ENCODE measurements around the gene ATP11A.

ATP11A gene

DNA sequence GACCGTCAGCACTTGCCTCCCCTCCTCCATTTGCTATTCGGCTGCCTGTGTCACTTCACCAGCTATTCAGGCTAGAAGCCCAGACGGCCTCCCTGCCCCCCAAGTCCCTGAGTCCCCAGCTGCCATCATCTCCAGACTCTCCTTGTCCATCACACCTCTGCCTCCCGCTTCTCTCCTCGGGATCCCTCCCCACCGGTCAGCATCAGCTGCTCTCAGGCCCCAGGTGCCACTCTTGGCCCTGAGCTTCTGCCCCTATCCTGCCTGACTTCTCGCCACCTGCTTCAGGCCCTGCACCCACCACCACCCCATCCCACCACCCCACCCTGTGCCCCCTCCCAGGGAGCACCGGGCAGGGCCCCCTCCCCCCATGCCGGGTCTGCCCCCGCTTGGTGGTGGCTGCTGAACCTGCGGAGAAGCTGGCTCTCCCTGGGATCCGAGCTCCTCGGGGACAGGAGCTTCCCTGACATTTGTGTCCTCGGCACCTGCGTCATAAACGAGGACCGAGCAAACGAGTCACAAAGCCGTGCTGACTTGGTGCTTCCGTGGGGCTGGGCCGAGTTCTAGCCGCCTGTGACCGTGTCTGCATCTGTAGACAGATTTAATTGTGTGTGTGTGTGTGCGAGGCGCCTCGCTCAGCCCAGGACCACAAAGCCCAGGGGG lies 208.9 kb downstream of the ATP11A start:
- DNase-seq: no peak

DNA sequence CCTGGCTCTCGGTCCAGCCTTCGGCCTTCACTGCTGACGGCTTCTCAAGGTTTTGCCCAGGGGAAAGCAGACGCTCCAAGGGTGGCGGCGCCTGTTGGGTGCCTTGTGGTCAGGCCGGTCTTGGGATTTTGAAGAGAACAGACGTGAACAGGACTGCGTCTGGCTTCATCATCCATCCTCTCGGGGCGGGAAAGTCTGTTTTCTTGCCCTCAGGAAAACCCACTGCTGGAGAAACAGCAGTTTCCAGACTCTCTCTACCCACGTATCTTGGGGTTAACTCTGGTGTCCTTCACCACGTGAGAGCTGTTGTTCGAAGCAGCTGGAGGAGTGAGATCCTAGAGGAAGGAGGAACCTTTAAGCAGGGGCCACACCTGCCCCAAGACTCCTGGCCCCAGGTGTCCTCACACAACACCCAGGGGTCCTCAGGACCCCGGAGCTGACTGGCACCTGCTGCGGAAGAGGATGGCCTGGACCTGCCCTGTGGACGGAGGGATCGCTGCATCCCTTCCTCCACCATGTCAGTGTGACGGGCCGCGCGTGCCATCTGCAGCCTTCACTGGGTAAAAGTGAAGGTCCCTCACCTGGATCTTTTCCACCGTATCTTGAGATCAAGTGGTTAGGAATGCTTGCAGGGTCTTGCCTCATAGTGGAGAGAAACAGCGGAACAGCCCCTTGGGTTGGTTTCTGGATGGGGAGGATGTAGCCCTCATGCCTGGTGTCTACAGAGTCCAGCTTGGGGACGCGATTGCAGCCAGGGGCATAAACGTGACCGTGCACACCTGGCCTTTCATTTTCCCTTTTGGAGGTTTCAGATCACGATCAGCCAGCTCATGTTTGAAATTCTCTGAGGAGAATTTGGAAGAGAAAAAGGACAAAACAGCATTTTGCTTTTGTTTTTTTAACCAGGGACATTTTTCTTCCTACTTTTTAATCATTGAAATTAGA lies 209.7 kb downstream of the ATP11A start:
- no peak for DNase-seq

DNA sequence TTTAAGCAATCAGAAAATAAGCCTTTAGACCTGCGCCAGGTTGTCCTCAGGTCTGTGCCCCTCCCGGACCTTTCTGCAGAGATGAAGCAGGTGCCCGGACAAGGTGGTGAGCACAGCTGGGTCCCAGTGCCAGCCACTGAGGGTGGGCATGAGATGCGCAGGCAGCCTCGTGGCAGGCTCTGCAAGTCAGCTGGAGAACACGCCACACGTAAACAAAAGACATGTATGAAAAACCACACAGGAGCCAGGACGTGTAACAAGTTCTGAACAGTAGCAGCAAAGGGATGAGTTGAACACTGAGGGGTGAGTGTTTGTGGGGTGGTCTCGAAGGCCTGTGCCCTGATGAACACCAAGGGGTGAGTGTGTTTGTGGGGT lies 210.4 kb downstream of the ATP11A start:
- no peak for DNase-seq

DNA sequence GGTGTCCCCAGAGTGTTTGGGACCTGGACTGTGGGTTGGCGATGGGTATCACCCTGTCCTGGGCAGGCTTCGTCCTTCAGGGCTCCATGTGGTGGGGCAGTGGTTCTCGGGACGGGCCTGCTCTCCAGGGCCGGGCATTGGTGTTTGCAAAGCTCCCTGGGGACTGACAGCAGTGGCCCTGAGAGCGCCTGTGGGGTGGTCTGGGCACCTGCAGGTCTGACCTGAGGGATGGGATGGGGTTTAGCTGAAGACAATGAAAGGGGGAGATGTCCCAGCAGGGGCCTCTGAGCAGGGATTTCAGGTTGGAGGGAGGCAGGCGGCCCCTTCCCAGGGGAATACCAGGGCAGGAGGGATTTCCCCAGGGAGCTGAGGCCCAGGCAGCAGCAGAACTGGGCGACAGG lies 210.9 kb downstream of the ATP11A start:
- DNase-seq: no peak

DNA sequence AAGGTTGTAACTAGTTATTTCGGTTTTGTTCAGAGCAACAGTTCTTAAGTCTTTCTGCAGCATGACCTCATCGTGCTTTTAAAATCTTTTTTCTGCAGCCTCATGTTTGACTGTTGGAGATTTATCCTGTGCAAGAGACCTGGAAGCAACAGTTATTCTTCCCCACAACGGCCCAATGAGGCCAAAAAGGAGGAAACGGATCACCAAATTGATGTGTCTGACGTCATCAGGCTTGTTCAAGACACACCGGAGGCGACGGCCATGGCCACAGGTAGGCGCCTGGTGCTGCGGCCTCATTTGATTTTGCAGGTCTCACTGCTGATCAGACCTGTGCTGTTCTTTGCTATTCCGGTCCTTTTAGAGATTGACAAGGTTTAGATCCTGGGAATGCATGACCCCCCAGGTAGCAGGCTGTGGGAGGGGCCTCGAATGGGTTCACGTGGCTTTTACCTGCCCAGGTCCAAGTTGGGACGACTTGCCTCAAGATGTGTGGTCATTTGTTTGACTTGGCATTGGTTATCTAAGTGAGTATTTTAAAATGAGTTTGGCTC lies 212.3 kb downstream of the ATP11A start:
- no peak for DNase-seq

DNA sequence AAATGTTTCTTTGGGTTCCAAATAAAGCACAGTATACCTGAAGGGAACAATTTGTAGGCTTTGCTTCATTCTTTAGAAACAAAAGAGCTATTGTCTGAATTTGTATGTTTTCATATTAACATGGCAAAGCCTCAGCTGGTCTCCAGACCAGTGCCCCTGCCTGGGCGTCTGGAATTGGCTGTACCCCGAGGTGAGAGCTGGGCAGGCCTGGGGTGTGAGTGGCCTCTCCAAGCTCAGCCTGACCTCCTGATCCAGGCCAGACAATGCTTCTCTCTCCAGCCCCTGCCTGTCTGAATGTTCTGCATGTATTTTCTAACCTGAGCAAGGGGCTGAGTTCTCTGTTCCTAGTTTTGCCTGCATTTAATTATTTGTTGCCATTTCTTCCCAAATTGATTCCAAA lies 212.8 kb downstream of the ATP11A start:
- no peak for DNase-seq

DNA sequence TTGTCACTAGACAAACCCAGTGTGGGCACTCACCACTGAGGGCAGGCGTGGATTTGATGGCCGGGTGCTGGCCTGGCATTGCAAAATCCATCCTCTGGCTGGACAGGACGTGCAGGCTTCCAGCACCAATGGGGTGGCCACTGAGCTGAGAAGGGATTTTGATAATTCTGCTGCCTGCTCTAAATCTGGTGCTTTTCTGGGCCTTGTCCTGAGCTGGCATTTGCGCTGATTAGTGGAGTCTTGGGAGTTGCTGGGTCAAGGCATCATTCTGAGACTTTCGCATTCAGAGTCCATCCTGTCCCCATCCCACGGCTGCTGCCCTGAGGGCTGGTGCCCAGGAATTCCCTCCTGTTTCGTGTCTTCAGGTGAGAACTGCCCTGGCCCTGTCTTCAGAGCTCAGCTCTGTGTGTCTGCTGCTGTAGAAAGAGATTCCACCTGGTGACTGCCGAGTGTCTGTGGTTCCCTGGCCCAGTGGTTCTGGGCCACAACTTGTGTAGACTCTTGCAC lies 213.3 kb downstream of the ATP11A start:
- DNase-seq: no peak

DNA sequence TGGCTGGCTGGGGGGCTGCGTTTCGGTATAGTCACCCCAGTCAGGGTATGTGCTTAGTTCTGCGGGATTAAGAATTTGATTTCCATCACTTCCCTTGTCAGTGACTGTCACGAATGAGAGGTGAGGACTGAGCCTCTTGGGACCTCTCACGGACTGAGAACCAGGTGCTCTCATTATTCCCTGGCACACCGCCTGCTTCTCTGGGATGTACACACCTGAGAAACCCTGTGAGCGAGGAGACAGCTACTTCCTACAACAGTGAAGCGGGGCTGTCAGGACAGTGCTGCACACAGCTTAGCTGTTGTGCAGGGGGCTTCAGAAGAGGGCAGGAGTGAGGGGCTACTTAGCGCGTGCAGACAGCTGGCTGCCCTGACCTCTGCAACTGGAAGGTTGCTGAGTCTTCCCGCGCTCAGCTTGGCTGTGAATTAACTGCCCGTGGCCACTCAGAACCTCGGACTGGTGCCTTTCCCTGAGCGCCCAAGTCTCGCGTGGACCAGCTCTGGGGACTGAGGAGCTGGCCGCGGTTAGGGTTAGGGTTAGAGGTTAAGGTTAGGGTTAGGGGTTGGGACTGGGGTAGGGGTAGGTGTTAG lies 213.9 kb downstream of the ATP11A start:
- no peak for DNase-seq

DNA sequence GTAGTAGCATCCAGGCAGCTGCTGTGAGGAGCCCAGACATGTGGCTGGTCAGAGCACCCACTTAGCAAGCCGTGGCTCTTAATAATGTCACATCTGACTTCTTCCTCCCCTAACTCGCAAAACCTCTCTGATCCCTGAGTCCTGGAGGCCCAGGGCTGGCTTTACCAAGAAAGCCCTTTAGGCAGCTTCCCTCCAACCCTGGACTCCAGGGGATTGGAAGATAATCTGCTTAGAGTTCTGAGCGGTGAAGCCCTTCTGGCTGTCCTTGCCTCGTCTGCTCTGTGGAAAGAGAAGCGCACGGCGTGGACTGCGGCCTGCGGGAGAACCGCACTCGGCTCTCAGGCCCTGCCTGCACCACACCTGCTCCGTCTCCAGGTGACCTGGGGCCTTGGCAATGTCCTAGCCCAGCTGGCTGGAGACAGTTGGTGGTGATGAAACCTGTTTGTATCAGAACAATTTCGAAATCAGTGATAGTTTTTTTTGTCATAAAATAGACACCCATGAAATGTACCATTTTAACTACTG lies 214.7 kb downstream of the ATP11A start:
- no peak for DNase-seq

DNA sequence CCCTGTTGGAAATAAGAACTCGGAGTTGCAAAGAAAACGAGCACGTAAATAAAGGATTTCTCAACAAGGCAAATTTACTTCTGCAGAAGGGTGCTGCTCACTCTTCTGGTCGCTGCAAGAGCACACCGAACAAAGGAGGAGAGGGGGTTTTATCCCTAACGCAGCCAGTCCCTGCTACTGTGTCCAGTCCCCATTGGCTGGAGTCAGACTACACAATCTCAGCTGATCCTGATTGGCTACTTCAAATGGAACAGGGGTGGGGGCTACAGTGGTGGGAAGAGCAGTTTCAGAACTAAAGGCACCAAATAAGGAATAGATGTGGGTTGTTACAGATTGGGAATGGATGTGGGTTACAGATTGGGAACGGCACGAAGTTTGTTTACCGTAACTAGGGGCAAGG lies 215.2 kb downstream of the ATP11A start:
- no peak for DNase-seq

DNA sequence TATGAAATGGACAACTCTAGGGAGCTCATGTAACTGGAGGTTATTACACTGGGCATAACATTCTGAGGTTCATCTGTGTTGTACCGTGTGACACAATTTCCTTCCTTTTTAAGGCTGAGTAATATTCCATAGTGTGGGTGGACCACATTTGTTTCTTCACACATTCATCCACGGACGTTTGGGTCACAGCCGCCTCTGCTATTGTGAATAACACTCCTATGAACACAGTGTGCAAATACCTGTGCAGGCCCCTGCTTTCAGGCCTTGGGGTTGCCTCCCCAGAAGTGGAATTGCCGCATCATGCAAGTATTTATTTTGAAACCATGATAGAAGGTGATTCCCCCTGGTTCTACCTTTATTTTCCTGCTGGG lies 215.8 kb downstream of the ATP11A start:
- DNase-seq: no peak

DNA sequence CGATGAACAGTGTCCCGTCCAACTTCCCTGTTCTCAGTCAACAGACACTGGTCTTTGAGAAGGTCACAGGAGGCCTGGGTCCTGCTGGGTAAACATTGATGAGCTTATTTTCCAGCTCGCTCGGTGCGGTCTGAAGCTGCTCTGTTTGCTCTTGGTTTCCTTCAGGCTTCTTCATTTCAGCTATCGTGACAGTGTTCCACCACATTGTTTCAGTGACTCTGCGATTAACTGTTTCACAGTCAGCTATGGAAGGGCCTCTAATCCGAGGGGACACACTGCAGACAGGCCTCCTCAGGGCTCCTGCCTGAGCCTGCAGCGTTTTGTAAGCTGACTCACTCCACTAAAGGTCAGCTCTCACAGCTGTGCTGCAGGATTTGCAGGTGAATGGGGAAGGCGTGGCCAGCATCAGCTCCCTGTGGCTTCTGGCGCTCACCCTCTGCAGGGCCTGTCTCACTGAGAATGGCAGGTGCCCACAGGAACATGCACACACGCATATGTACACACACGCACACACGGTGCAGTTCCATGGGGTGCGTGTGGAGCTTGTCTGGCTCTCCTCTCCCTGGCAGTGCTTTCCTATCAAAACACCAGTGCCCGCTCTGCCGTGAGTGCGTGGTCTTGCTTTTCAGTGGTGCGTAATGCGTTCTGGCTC lies 216.3 kb downstream of the ATP11A start:
- DNase-seq: no peak

DNA sequence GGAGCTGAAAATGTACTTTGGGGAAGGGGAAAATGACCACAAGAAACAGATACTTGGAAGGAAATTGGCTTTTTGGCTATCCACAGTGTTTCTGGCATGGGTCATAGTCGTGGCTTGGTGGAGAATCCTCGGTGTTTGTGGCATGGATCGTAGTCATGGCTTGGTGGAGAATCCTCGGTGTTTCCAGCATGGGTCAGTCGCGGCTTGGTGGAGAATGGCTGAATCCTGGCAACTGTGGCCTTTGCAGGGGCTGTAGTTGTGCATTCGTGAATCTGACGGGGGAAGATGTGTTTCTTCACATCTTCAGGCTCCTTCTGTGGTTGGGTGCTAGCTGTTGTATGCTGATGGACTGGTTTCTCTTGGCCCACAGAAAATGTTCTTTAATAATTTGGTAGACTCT lies 217.4 kb downstream of the ATP11A start:
- DNase-seq: no peak

DNA sequence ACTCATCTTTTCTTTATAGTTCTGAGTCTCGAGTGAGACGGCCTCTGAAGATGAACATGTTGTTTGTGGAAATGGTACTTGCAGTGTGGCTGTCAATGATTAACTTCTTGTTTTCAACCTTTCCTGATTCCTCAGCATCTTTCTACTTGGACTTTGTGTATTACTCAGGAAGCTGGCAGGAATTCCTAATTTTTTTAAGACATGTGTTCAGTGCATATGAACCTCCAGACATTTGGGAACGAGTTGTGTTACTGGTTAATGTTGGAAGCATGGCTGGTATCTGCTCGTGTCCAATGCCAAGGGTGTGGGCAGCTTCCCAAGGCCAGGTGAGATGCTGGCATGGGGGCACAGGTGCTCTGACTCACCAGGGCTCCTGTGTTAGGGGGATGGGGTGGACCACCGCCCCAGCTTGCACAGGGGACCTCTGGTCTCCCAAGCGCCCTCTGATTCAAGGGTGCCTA lies 218.1 kb downstream of the ATP11A start:
- no peak for DNase-seq

DNA sequence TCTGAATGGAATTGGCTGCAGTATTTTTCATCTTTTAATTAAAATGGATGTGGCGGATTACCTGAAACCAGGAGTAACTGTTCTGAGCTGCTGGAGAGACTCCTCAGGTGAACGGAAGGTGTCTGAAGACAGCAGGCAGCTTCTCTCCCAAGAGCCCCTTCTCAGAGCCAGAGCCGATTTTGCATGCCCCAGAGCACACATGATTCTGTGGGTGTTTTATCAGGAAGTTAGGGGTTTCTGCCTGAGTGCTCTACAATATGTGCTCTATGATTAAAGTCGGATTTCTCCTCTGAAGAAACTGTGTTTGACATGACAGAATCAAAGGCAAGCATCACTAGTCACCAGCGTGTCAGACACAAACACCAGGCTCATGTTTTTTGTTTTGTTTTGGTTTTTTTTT lies 218.5 kb downstream of the ATP11A start:
- DNase-seq: no peak

DNA sequence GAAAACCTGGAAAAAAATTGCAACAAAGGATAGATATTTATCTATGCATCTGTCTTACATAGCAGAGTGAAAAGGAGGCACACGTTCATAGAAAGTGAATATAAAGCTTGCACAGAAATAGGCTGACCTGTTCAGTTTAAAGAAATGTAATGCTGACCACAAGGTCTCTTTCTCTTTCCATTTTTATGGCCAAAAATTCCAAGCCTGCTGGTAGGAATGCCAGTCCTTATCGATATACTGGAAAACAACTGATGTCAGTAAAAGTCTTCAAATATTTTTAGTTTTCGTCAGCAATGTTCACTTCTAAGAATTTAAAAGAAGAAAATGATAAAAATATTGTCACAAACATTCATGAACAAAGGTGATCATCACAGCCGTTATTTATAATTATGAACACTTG lies 220.2 kb downstream of the ATP11A start:
- DNase-seq: no peak

DNA sequence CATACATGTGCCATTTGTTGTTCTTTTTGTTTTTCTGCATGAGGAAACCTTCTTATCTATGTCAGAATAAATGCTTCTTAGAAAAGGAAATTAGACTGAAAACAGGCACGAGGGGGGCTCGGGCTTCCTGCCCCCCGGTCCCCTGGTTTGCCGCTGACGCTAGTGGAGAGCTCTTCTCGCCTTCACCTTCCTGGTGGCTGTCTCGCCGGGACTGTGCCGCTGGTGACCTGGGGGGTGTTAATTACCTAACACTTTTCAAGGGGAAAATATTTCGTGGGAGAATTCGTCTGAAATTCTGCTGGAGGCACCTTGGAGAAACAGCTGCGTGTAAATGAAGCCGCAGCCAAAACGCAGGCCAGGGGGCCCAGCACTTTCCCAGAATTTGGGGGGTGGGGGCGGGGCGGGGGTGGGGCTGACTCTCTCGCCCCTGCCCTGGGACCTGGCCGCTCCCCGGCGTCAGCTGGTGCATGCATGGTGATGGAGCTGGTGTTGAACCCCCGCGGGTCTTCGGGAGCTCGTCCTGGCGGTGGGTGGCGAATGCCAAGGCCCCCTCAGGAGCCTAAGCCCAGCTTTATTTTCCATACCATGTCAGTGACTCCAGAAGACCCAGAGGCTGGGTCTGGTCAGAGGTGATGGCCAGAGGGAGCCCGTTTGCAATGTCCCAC lies 220.9 kb downstream of the ATP11A start:
- no peak for DNase-seq

DNA sequence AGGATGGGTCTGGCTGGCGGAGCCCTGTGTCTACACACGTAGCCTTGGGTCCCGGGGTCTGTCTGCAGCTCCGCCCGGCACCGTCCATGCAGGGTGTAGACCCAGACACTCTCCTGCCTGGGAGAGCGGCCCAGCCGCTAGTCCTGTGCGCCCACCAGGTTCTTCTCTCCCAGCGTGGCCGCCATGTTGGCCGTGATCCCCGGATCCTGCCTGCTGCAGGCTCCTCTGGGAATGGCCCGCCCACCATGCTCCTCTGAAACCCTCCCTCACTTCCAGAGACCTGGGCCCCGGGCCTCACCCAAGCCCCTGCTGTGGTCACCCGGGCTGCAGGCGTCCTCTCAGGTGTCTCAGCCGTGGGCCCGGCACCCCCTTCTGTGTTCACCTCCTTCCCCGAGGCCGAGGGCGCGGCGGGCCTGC lies 221.5 kb downstream of the ATP11A start:
- no peak for DNase-seq

DNA sequence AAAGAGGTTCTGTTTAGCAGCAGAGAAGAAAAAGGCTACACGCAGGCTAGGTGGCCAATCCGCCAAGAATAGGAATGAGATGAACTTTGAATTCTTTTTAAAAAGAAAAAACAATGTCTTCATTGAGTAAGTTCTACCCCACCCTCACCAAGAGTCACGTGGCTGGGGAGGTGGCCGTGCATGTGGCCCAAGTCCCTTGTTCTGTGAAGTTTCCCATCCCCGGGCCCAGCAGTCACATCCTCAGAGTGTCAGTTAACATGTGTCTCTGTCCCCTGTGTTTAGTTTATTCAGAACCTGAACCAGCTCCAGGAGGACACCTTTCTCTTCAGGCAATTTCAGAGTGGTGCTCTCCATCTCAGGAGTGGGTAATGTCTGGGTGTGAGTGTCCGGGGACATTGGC lies 222.0 kb downstream of the ATP11A start:
- no peak for DNase-seq

DNA sequence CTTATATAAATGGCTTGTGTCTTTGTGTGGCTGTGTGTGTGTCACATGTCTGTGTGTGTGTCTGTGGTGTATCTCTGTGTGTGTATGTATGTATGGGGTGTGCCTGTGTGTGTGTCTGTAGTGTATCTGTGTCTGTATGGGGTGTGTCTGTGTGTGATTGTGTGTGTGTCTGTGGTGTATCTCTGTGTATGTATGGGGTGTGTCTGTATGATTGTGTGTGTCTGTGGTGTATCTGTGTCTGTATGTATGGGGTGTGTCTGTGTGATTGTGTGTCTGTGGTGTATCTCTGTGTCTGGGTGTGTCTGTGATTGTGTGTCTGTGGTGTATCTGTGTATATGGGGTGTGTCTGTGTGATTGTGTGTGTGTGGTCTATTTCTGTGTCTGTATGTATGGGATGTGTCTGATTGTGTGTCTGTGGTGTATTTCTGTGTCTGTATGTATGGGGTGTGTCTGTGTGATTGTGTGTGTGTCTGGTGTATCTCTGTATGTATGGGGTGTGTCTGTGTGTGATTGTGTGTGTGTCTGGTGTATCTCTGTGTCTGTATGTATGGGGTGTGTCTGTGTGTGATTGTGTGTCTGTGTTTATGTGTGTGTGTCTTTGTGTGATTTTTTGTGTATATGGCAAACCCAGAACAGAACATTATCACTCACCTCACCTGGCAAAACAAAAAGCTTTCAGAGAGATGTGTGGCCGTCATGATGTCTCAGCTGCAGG lies 223.0 kb downstream of the ATP11A start:
- no peak for DNase-seq

DNA sequence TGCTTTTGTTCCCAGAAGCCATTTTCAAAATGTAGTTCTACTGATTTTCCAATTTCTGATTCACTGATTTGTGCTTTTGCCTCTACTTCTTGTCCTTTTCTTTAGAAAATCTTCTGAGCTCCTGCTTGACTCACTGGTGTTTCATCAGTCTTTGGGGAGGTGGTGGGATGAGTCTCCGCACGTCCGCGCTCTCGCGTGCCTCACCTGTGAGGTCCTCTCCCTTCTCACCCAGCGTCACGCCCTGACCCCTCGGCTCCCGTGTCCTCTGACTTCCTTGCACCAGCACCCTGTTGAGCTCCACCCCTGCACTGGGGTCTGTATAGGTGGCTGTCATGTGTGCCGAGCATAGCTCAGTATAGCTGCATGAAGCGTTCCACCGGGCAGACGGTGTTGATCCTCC lies 226.5 kb downstream of the ATP11A start:
- no peak for DNase-seq

All from activated CD4-positive, alpha-beta T cell treated with anti-CD3 and anti-CD28 coated beads, Interleukin-2, amount 50 U/mL, for 1 hour (primary cell).